HL-60 (cell line): ENCODE data around the gene ENDOV.

Experiments used
- DNase-seq, 2 experiments: peaks; one replicate each; pipeline ENCODE4 v3.0.0-alpha.2; 2010 to 2020; ENCODE audit warnings: low read depth in 1 of 2, low spot score in 1 of 2
- H3K27ac ChIP-seq: fragments of 250-450 bp; sonication (Bioruptor Pico); replicated peaks from 2 replicates; pipeline ENCODE4 v1.5.1; 2020; ENCODE audit warnings: mild to moderate bottlenecking, moderate library complexity
- H3K27me3 ChIP-seq: fragments of 250-450 bp; sonication (Bioruptor Pico); 2 replicates; pipeline ENCODE4 v1.5.1; 2021; ENCODE audit warnings: mild to moderate bottlenecking, moderate library complexity; ENCODE audit not compliant: insufficient read depth, poor library complexity, severe bottlenecking
- H3K4me3 ChIP-seq: replicated peaks from 2 replicates; pipeline ENCODE4 v1.5.1; 2011; ENCODE audit warnings: mild to moderate bottlenecking, control low read depth, low read length; ENCODE audit not compliant: insufficient read depth
- GABPA ChIP-seq: IDR thresholded peaks from 2 replicates; pipeline ENCODE4 v1.6.1; 2012; ENCODE audit warnings: low read depth
- POLR2AphosphoS5 ChIP-seq: IDR thresholded peaks from 2 replicates; pipeline ENCODE4 v1.6.1; 2012; ENCODE audit warnings: low read depth
- SPI1 ChIP-seq: IDR thresholded peaks from 2 replicates; pipeline ENCODE4 v1.6.1; 2012; ENCODE audit warnings: low read depth, mild to moderate bottlenecking, borderline replicate concordance
- TF ChIP-seq, protein P1 (sequence below): IDR thresholded peaks from one replicate; pipeline ENCODE4 v1.5.1; 2011; ENCODE audit warnings: low read length, control low read depth, inconsistent platforms; ENCODE audit not compliant: insufficient read depth
- TF ChIP-seq, protein P2 (sequence below): IDR thresholded peaks from 2 replicates; pipeline ENCODE4 v1.6.1; 2012; ENCODE audit warnings: low read depth; ENCODE audit not compliant: insufficient replicate concordance

The ENDOV gene

GRCh38 chr17:80445007-80445725, 30.2 kb downstream of the ENDOV start:
- Histone ChIP-seq H3K27ac (no peak overlapping the region), H3K4me3 (no peak overlapping the region), H3K27me3 (no peaks in the 10 kb centered on the region)
- TF ChIP-seq POLR2AphosphoS5 (no peak), GABPA (no peak), SPI1 (no peak)
- TF ChIP-seq, protein P1, sequence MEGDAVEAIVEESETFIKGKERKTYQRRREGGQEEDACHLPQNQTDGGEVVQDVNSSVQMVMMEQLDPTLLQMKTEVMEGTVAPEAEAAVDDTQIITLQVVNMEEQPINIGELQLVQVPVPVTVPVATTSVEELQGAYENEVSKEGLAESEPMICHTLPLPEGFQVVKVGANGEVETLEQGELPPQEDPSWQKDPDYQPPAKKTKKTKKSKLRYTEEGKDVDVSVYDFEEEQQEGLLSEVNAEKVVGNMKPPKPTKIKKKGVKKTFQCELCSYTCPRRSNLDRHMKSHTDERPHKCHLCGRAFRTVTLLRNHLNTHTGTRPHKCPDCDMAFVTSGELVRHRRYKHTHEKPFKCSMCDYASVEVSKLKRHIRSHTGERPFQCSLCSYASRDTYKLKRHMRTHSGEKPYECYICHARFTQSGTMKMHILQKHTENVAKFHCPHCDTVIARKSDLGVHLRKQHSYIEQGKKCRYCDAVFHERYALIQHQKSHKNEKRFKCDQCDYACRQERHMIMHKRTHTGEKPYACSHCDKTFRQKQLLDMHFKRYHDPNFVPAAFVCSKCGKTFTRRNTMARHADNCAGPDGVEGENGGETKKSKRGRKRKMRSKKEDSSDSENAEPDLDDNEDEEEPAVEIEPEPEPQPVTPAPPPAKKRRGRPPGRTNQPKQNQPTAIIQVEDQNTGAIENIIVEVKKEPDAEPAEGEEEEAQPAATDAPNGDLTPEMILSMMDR = no peak
- TF ChIP-seq, protein P2, sequence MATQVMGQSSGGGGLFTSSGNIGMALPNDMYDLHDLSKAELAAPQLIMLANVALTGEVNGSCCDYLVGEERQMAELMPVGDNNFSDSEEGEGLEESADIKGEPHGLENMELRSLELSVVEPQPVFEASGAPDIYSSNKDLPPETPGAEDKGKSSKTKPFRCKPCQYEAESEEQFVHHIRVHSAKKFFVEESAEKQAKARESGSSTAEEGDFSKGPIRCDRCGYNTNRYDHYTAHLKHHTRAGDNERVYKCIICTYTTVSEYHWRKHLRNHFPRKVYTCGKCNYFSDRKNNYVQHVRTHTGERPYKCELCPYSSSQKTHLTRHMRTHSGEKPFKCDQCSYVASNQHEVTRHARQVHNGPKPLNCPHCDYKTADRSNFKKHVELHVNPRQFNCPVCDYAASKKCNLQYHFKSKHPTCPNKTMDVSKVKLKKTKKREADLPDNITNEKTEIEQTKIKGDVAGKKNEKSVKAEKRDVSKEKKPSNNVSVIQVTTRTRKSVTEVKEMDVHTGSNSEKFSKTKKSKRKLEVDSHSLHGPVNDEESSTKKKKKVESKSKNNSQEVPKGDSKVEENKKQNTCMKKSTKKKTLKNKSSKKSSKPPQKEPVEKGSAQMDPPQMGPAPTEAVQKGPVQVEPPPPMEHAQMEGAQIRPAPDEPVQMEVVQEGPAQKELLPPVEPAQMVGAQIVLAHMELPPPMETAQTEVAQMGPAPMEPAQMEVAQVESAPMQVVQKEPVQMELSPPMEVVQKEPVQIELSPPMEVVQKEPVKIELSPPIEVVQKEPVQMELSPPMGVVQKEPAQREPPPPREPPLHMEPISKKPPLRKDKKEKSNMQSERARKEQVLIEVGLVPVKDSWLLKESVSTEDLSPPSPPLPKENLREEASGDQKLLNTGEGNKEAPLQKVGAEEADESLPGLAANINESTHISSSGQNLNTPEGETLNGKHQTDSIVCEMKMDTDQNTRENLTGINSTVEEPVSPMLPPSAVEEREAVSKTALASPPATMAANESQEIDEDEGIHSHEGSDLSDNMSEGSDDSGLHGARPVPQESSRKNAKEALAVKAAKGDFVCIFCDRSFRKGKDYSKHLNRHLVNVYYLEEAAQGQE = no peak
- DNase-seq = no peak

DNA sequence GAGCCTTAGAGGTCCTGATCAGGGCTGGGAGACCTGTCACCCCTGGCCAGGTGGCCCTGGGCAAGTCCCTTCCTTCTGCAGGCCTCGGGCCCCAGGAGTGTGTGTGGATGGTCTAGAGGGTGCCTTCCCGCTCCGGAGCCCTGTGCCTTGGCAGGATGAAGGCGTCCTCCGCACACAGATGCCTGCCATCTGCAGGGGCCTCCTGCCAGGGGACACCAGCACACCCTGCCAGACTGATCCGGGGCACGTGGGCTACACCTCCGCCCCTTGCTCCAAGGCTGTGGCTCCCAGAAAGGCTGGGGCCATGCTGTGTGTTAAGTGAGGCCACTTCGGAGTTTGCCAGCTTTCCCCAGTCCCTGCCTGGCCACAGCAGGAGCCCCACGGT, 30.8 kb downstream of the ENDOV start:
- TF ChIP-seq POLR2AphosphoS5 (no peak), SPI1 (no peak), GABPA (no peak)
- TF ChIP-seq, protein P2 = no peak
- TF ChIP-seq, protein P1 = no peak
- no peak overlapping the region for H3K27ac ChIP-seq
- no peak overlapping the region for H3K4me3 ChIP-seq
- no peak for DNase-seq
- H3K27me3 ChIP-seq = no peaks in the 10 kb centered on the region

GRCh38 chr17:80446645-80447405, 31.9 kb downstream of the ENDOV start:
- Histone ChIP-seq H3K27me3 (no peaks in the 10 kb centered on the region), H3K27ac (no peak overlapping the region), H3K4me3 (no peak overlapping the region)
- no peak for DNase-seq
- TF ChIP-seq, protein P2 = no peak
- TF ChIP-seq, protein P1 = no peak
- no peak for TF ChIP-seq POLR2AphosphoS5
- TF ChIP-seq GABPA = no peak
- TF ChIP-seq SPI1 = no peak
